ENCODE data around the gene DDX27.

The DDX27 gene

GRCh38 chr20:49293122-49293521 is 73.9 kb downstream of the DDX27 start:
- DNase-seq, result no peak
